CD14-positive monocyte (primary cell): ENCODE results near the gene XCR1. TPM values are rescaled to one million over a fixed set of nuclear protein-coding genes. Genes with fewer than 3 reads are reported as not detected.

Experiments used
- DNase-seq, 3 donors: peaks; one replicate each; pipeline ENCODE4 v3.0.0-alpha.2; 2011 to 2022
- H2AFZ ChIP-seq: 2 replicates; pipeline ENCODE4 v1.6.0; 2012; ENCODE audit warnings: mild to moderate bottlenecking, low read depth, low read length, inconsistent platforms; ENCODE audit not compliant: insufficient read depth, poor library complexity, severe bottlenecking
- H3K27ac ChIP-seq, 2 donors: 1 replicate in 1 of 2; 2 replicates in 1 of 2; pipeline ENCODE4 v1.5.1; 2012 to 2013; ENCODE audit warnings: low read length in 2 of 2, control low read depth in 1 of 2, inconsistent platforms in 1 of 2, low read depth in 1 of 2, mild to moderate bottlenecking in 1 of 2
- H3K27me3 ChIP-seq, 2 donors: one replicate each; pipeline versions ENCODE4 v1.6.0 to v1.6.1; 2011 to 2013; ENCODE audit warnings: low read length in 2 of 2; ENCODE audit not compliant: control insufficient read depth in 2 of 2, insufficient read depth in 2 of 2
- H3K36me3 ChIP-seq, 2 donors: replicated peaks in 1 of 2; 1 replicate in 1 of 2; 2 replicates in 1 of 2; pipeline versions ENCODE4 v1.5.1 to v1.6.1; 2012 to 2013; ENCODE audit warnings: low read length in 2 of 2, control low read depth in 1 of 2, inconsistent platforms in 1 of 2, mild to moderate bottlenecking in 1 of 2; ENCODE audit not compliant: insufficient read depth in 2 of 2, control insufficient read depth in 1 of 2
- H3K4me1 ChIP-seq, 2 donors: 1 replicate in 1 of 2; 2 replicates in 1 of 2; pipeline versions ENCODE4 v1.5.1 to v1.6.1; 2012 to 2013; ENCODE audit warnings: low read length in 2 of 2, control low read depth in 1 of 2, inconsistent platforms in 1 of 2, mild to moderate bottlenecking in 1 of 2, moderate library complexity in 1 of 2; ENCODE audit not compliant: insufficient read depth in 2 of 2, control insufficient read depth in 1 of 2
- H3K4me2 ChIP-seq: replicated peaks from 2 replicates; pipeline ENCODE3; 2012; ENCODE audit warnings: low read length, moderate library complexity, mild to moderate bottlenecking; ENCODE audit not compliant: poor library complexity, severe bottlenecking; ENCODE audit errors: extremely low read depth
- H3K4me3 ChIP-seq, 3 experiments: fragments of 200-600 bp in 1 of 3; sonication (generic) in 1 of 3; replicated peaks in 1 of 3; 1 replicate in 2 of 3; 2 replicates in 1 of 3; pipeline ENCODE4 v1.5.1; 2011 to 2013; ENCODE audit warnings: low read length in 3 of 3, mild to moderate bottlenecking in 3 of 3, control low read depth in 2 of 3, low read depth in 2 of 3, inconsistent platforms in 1 of 3, moderate library complexity in 1 of 3
- H3K79me2 ChIP-seq: 2 replicates; pipeline ENCODE4 v1.6.0; 2012; ENCODE audit warnings: mild to moderate bottlenecking, control low read depth, inconsistent platforms, low read length, moderate library complexity; ENCODE audit not compliant: insufficient read depth
- H3K9ac ChIP-seq: 2 replicates; pipeline ENCODE4 v1.6.0; 2017; ENCODE audit warnings: low read length, mild to moderate bottlenecking; ENCODE audit not compliant: insufficient read depth, poor library complexity, severe bottlenecking
- H3K9me3 ChIP-seq, 2 donors: replicated peaks in 1 of 2; 1 replicate in 1 of 2; 2 replicates in 1 of 2; pipeline versions ENCODE4 v1.5.1 to v1.6.1; 2012 to 2013; ENCODE audit warnings: low read length in 2 of 2, control low read depth in 1 of 2; ENCODE audit not compliant: control insufficient read depth in 1 of 2, insufficient read depth in 1 of 2
- H4K20me1 ChIP-seq: 2 replicates; pipeline ENCODE4 v1.6.0; 2012; ENCODE audit warnings: mild to moderate bottlenecking, low read length, control low read depth, moderate library complexity; ENCODE audit not compliant: insufficient read depth
- H3K27ac Mint-ChIP-seq, 7 donors: one replicate each; pipeline ENCODE4 v1.8.0; 2020; ENCODE audit warnings: mild to moderate bottlenecking in 7 of 7, mixed read lengths in 7 of 7, moderate library complexity in 6 of 7, inconsistent platforms in 2 of 7
- H3K27me3 Mint-ChIP-seq, 3 donors: one replicate each; pipeline ENCODE4 v1.8.0; 2021 to 2022; ENCODE audit warnings: low read depth in 3 of 3, mild to moderate bottlenecking in 3 of 3, mixed read lengths in 3 of 3, moderate library complexity in 3 of 3, inconsistent platforms in 1 of 3
- H3K36me3 Mint-ChIP-seq, 2 donors: one replicate each; pipeline ENCODE4 v1.8.0; 2020; ENCODE audit warnings: mixed read lengths in 2 of 2, inconsistent platforms in 1 of 2, mild to moderate bottlenecking in 1 of 2
- H3K4me1 Mint-ChIP-seq: one replicate; pipeline ENCODE4 v1.8.0; 2020; ENCODE audit warnings: mild to moderate bottlenecking, mixed read lengths
- H3K4me3 Mint-ChIP-seq, 2 donors: one replicate each; pipeline ENCODE4 v1.8.0; 2020; ENCODE audit warnings: mild to moderate bottlenecking in 2 of 2, mixed read lengths in 2 of 2, moderate library complexity in 1 of 2
- H3K9me3 Mint-ChIP-seq, 7 donors: one replicate each; pipeline ENCODE4 v1.8.0; 2020 to 2022; ENCODE audit warnings: mixed read lengths in 7 of 7, mild to moderate bottlenecking in 6 of 7, moderate library complexity in 6 of 7, inconsistent platforms in 2 of 7
- CTCF ChIP-seq: fragments of 200-600 bp; IDR thresholded peaks from one replicate; pipeline ENCODE4 v1.8.0; 2022; ENCODE audit warnings: antibody characterized with exemption, mild to moderate bottlenecking
- WGBS: methylation state at CpG from one replicate; pipeline ENCODE4 v1.1.5; 2013; ENCODE audit warnings: missing lambda C conversion rate; ENCODE audit not compliant: insufficient coverage; 5-methylcytosine and 5-hydroxymethylcytosine counted together
- intact Hi-C, 2 donors: fragments of 100-400 bp; cut with micrococcal nuclease; formaldehyde crosslinking; loops; one replicate each; pipeline versions ENCODE4 v1.15.0 to v1.15.1; 2023
- polyA plus RNA-seq, 3 donors: library from polyadenylated mRNA; depleted of rRNA in 1 of 3; unstranded in 2 of 3; stranded (reverse) in 1 of 3; fragments of 300-500 nt in 2 of 3; fragments of >200 nt in 1 of 3; fragmentation: Illumina TruSeq in 2 of 3; gene quantifications; 1 replicate in 2 of 3; 2 replicates in 1 of 3; pipeline ENCODE4 v1.2.3, GENCODE V29; 2012 to 2021

XCR1 gene
- polyA plus RNA-seq, 3 donors = 0.03 to 0.05 TPM; not detected in 1

- H3K9ac ChIP-seq = no peak overlapping the region
- no peaks in the 10 kb centered on the region for H3K27me3 ChIP-seq
- H3K9me3 ChIP-seq = no peaks in the 10 kb centered on the region
- peak overlapping the region in 2 of 7 donors; percentile 40 to 44 for H3K27ac Mint-ChIP-seq
- peaks cover 74 to 94% of the 10 kb centered on the region in 2 donors for H3K36me3 ChIP-seq
- DNase-seq = no peak
- H3K4me3 Mint-ChIP-seq = no peak overlapping the region
- peaks cover 14% of the 10 kb centered on the region for H4K20me1 ChIP-seq
- intact Hi-C loops = no loop called here
- WGBS = 63% methylated on average over 1 of the region's 2 CpGs
- H3K27ac ChIP-seq = no peak overlapping the region
- peaks cover 5% of the 10 kb centered on the region in 2 donors for H3K4me1 ChIP-seq
- H3K9me3 Mint-ChIP-seq = peaks cover 0 to 2% (median 0%) of the 10 kb centered on the region in 7 donors
- TF ChIP-seq CTCF = no peak
- peaks cover 0 to 3% (median 0%) of the 10 kb centered on the region in 3 donors for H3K27me3 Mint-ChIP-seq
- no peak overlapping the region for H2AFZ ChIP-seq
- no peak overlapping the region for H3K4me3 ChIP-seq
- H3K4me2 ChIP-seq = no peak overlapping the region
- H3K79me2 ChIP-seq = peaks cover 8% of the 10 kb centered on the region
- peaks cover 85 to 89% of the 10 kb centered on the region in 2 donors for H3K36me3 Mint-ChIP-seq
- H3K4me1 Mint-ChIP-seq = peaks cover 7% of the 10 kb centered on the region
These were observed 45.8 kb downstream of the XCR1 start for GRCh38 chr3:45981346-45982074.

DNA sequence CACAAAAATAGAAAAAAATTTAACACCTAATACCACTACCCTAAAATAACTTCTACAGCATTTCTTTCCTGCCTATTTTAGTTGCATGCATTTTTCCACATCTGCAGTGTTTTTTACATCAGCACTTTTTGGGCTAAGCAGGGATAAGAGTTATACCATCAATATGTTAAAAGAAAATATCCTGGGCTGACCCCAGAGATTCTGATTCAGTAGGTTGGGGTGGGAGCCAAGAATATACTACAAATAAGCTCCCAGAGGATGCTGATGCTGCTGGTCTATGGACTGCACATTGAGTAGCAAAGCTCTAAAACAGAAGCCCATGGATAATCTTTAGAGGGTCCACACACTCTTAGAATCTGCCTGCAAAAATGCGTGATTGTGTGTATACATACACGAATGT lies 46.5 kb downstream of the XCR1 start:
- Mint-ChIP-seq H3K36me3 (peaks cover 88 to 91% of the 10 kb centered on the region in 2 donors), H3K9me3 (peaks cover 0 to 2% (median 0%) of the 10 kb centered on the region in 7 donors), H3K27ac (no peak overlapping the region), H3K4me1 (peaks cover 8% of the 10 kb centered on the region), H3K4me3 (no peak overlapping the region), H3K27me3 (peaks cover 0 to 3% (median 0%) of the 10 kb centered on the region in 3 donors)
- Histone ChIP-seq H3K36me3 (peaks cover 81 to 98% of the 10 kb centered on the region in 2 donors), H2AFZ (no peak overlapping the region), H3K9me3 (no peaks in the 10 kb centered on the region), H3K4me2 (no peak overlapping the region), H3K27me3 (no peaks in the 10 kb centered on the region), H3K79me2 (peaks cover 2% of the 10 kb centered on the region), H3K4me3 (no peak overlapping the region), H3K9ac (no peak overlapping the region), H4K20me1 (peaks cover 7% of the 10 kb centered on the region), H3K27ac (no peak overlapping the region), H3K4me1 (peaks cover 5% of the 10 kb centered on the region in 2 donors)
- TF ChIP-seq CTCF = no peak
- intact Hi-C loops = no loop called here
- no peak for DNase-seq
- no CpG with 5 or more reads among the region's 2 CpGs for WGBS
